ENCODE measurements around the gene GLS. TPM values are rescaled to one million over a fixed set of nuclear protein-coding genes. Genes with fewer than 3 reads are reported as not detected.

The GLS gene
- total RNA-seq, 1 experiment from 2014 or later: 97.4 TPM

GRCh38 chr2:190836767-190837166, 43.9 kb upstream of the GLS start:
- no TSS peak for BruUV-seq (replicated peaks)
- RAD21 ChIA-PET (ENCODE audit: low non-redundant PET in 1 of 2, low total read pairs in 2 of 2, uncharacterized antibody in 2 of 2, unreplicated experiment in 2 of 2): no interaction called here
- no peak overlapping the region for H3K27ac ChIP-seq (ENCODE audit: low read depth, low read length)

More at GRCh38 chr2:190836767-190837166, 43.9 kb upstream of the GLS start:
- no peaks in the 10 kb centered on the region for H3K36me3 ChIP-seq (ENCODE audit: control insufficient read depth in 1 of 2, insufficient read depth in 2 of 2, low read length in 2 of 2)
- no peak overlapping the region for H2AFZ ChIP-seq (ENCODE audit: low read depth, low read length, poor library complexity, severe bottlenecking)
- H3K79me2 ChIP-seq (ENCODE audit: insufficient read depth, low read length): no peaks in the 10 kb centered on the region
- POLR2A ChIA-PET: no interaction called here
- TF ChIP-seq, protein P1, sequence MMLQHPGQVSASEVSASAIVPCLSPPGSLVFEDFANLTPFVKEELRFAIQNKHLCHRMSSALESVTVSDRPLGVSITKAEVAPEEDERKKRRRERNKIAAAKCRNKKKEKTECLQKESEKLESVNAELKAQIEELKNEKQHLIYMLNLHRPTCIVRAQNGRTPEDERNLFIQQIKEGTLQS (IDR thresholded peaks at IDR 0.05): no peak
- no peak for TF ChIP-seq EZH2phosphoT487 (IDR thresholded peaks at IDR 0.05; ENCODE audit: borderline replicate concordance)
- TF ChIP-seq RAD21 (IDR thresholded peaks at IDR 0.05; ENCODE audit: low read depth): no peak
- no peak for TF ChIP-seq JUND (IDR thresholded peaks at IDR 0.05)
- no peak for TF ChIP-seq EGR1 (IDR thresholded peaks at IDR 0.05; ENCODE audit: low read depth)
- TF ChIP-seq SRF (IDR thresholded peaks at IDR 0.05; ENCODE audit: low read depth): no peak
- TF ChIP-seq ZNF274 (IDR thresholded peaks at IDR 0.05; ENCODE audit: low read depth, low read length): no peak
- no peak for TF ChIP-seq EZH2 (IDR thresholded peaks at IDR 0.05)
- TF ChIP-seq SIN3A (IDR thresholded peaks at IDR 0.05; ENCODE audit: low read depth): no peak
- TF ChIP-seq CBX3 (IDR thresholded peaks at IDR 0.05; ENCODE audit: low read depth): no peak
- TF ChIP-seq ELF1 (IDR thresholded peaks at IDR 0.05; ENCODE audit: borderline replicate concordance, low read depth): no peak
- TF ChIP-seq, protein P2, sequence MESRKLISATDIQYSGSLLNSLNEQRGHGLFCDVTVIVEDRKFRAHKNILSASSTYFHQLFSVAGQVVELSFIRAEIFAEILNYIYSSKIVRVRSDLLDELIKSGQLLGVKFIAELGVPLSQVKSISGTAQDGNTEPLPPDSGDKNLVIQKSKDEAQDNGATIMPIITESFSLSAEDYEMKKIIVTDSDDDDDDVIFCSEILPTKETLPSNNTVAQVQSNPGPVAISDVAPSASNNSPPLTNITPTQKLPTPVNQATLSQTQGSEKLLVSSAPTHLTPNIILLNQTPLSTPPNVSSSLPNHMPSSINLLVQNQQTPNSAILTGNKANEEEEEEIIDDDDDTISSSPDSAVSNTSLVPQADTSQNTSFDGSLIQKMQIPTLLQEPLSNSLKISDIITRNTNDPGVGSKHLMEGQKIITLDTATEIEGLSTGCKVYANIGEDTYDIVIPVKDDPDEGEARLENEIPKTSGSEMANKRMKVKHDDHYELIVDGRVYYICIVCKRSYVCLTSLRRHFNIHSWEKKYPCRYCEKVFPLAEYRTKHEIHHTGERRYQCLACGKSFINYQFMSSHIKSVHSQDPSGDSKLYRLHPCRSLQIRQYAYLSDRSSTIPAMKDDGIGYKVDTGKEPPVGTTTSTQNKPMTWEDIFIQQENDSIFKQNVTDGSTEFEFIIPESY (IDR thresholded peaks at IDR 0.05; ENCODE audit: extremely low read depth, insufficient replicate concordance, low read length): no peak
- TF ChIP-seq ZFX (IDR thresholded peaks at IDR 0.05): no peak
- no peak for TF ChIP-seq POLR2AphosphoS5 (IDR thresholded peaks at IDR 0.05; ENCODE audit: low read depth, low read length)
- no peak for TF ChIP-seq TCF7L2 (IDR thresholded peaks at IDR 0.05; ENCODE audit: borderline replicate concordance, extremely low read depth, insufficient read depth, insufficient read length)
- no peak for TF ChIP-seq SP1 (IDR thresholded peaks at IDR 0.05; ENCODE audit: low read depth)
- TF ChIP-seq, protein P3, sequence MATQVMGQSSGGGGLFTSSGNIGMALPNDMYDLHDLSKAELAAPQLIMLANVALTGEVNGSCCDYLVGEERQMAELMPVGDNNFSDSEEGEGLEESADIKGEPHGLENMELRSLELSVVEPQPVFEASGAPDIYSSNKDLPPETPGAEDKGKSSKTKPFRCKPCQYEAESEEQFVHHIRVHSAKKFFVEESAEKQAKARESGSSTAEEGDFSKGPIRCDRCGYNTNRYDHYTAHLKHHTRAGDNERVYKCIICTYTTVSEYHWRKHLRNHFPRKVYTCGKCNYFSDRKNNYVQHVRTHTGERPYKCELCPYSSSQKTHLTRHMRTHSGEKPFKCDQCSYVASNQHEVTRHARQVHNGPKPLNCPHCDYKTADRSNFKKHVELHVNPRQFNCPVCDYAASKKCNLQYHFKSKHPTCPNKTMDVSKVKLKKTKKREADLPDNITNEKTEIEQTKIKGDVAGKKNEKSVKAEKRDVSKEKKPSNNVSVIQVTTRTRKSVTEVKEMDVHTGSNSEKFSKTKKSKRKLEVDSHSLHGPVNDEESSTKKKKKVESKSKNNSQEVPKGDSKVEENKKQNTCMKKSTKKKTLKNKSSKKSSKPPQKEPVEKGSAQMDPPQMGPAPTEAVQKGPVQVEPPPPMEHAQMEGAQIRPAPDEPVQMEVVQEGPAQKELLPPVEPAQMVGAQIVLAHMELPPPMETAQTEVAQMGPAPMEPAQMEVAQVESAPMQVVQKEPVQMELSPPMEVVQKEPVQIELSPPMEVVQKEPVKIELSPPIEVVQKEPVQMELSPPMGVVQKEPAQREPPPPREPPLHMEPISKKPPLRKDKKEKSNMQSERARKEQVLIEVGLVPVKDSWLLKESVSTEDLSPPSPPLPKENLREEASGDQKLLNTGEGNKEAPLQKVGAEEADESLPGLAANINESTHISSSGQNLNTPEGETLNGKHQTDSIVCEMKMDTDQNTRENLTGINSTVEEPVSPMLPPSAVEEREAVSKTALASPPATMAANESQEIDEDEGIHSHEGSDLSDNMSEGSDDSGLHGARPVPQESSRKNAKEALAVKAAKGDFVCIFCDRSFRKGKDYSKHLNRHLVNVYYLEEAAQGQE (IDR thresholded peaks at IDR 0.05; ENCODE audit: low read depth): no peak
- TF ChIP-seq YY1 (IDR thresholded peaks at IDR 0.05; ENCODE audit: extremely low read depth, insufficient replicate concordance, low read depth, low read length): no peak
- H4K20me1 ChIP-seq (ENCODE audit: insufficient read depth): no peaks in the 10 kb centered on the region
- H3K27me3 ChIP-seq (ENCODE audit: insufficient read depth, low read length): no peaks in the 10 kb centered on the region
- intact Hi-C loops (cut with micrococcal nuclease): no loop called here
- H3K9me3 ChIP-seq (ENCODE audit: control insufficient read depth in 1 of 2, insufficient read depth in 1 of 2, low read depth in 1 of 2, low read length in 2 of 2): no peaks in the 10 kb centered on the region
- ATAC-seq (no peak), DNase-seq (ENCODE audit: low read depth, low spot score) (no peak)
- CTCF ChIA-PET: no interaction called here
- peak overlapping the region; percentile 52; the same call in 1 of the 2 replicates for H3K4me2 ChIP-seq (ENCODE audit: low read length)
- H3K9me2 ChIP-seq (ENCODE audit: insufficient read depth): no peaks in the 10 kb centered on the region
- peaks cover 34 to 59% of the 10 kb centered on the region in 2 experiments for H3K4me1 ChIP-seq (ENCODE audit: control insufficient read depth in 1 of 2, insufficient read depth in 2 of 2, low read length in 2 of 2)
- H3K9ac ChIP-seq (ENCODE audit: low read length): no peak overlapping the region
- H3K4me3 ChIP-seq (replicated peaks in 1 of 2; ENCODE audit: low read depth in 1 of 2, low read length in 2 of 2): no peak overlapping the region

All from HCT116 (cell line).